GM19328 (cell line): ENCODE results near the gene CLMP.

Source experiments
- ATAC-seq: cut with Tn5 transposase; IDR thresholded peaks from one replicate; pipeline ENCODE4 v1.9.1; 2021; ENCODE audit warnings: mild to moderate bottlenecking, moderate library complexity; ENCODE audit not compliant: unreplicated experiment

CLMP gene

GRCh38 chr11:123194337-123195187, 486 bp downstream of the CLMP start:
- ATAC-seq, result no peak

DNA sequence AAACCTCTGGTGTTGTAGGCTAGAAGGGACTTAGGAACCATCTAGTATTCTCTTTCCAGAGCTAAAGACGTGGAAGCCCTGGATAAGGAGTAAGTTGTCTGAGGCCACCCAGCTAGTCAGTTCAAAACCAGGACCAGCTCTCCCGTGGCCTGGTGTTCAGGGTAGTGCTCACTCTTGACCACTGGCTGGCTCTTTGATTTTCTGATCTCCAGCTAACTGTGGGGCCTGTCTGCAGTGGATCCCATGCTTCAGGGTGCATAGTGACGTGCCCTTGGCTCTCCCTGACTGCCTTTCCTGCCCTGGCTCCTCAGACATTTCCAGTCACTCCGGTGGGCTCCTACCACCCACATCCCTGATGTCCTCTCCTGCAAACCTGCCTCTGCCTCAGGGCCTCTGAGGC, 1.3 kb downstream of the CLMP start:
- no peak for ATAC-seq

DNA sequence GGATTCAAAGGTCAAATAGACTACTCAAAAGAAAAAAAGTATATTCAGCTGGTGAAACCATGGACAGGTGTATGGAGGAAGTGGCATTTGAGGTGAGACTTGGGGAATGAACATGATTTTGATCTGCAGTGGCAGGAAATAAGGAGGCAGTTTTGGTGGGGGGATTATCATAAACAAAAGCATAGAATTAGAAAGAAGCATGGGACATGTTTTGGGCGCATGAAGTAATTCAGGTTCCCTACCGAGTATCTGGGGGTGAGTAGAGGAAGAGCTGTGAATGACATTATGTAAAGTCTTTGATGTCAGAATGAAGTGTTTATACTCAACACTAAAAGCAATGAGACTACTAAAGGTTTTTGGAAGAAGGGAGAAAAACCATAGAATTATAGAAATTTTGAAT, 3.1 kb downstream of the CLMP start:
- no peak for ATAC-seq

DNA sequence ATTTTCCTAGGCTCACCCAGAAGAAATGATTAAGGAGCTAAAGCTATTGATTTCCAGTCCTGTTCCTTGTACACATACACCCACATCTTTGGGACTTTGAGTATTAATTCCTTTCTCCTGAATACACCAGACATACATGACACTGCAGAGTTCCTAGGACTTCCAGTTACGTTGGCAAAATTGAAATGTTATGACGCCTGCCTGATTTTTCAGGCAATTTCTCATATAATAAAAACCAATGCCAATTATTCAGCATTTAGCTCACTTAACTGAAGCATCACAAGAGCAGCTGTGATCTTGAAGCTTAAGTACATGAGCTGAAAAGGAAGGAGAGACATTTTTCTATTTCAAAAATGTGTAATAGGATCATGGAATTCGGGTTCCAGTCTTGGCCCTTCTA, 4.5 kb downstream of the CLMP start:
- no peak for ATAC-seq

- no peak for ATAC-seq
These were observed 6.4 kb downstream of the CLMP start for GRCh38 chr11:123188508-123189165.

DNA sequence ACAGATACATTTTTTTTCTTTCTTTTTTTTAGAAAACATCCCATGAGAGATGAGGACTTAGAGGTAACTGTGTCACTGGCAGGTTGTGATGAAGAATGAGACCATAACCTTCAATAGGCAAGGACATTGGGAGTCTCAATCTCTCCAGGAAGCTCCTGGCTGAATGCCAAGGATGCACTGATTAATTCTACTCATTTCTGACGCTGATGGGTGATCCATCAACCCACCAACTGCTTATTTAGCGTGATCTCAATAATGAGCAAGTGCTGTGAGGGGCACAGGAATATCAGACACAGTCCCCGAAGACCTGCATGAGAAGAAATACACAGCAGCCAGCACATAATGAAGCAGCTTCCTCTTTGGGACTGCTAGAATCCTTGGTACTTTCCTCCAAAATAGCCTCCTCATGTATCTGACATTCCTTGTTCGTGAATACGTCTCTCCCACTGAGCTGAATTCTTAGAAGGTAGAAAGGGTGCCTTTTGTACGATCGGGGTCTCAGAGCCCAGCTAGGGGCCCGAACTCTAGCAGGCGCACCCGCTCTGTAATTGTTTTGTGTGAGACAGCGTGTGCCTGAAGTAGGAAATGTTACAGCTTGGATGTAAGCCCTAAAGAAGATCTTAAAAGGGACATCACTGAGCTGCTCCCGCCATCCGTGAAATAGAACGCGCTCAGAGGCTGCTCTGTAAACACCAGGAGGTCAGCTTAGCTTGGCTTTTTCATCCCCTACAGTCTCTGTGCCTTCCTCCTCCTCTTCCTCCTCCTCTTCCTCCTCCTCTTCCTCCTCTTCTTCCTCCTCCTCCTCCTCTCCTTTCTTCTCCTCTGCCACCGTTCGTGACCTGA, 7.2 kb downstream of the CLMP start:
- no peak for ATAC-seq

DNA sequence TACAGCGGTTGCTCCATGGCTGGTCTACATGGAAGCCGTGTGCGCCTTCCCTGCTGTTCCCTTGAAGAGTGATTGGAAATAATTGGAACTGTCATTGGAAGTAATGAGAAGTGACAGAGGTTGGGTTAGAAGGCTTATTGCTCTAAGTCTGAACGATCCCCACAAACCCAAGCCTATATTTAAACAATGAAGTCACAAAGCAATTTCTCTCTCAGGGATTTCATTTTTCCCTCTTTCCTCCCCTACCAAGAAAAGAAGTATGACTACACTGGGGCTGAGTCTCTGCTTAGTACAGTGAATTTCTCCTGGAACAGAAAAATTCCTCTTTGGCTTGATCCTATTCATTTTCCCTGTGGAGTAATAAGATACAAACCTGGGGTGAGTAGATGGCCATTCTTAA, 7.8 kb downstream of the CLMP start:
- ATAC-seq, result no peak

DNA sequence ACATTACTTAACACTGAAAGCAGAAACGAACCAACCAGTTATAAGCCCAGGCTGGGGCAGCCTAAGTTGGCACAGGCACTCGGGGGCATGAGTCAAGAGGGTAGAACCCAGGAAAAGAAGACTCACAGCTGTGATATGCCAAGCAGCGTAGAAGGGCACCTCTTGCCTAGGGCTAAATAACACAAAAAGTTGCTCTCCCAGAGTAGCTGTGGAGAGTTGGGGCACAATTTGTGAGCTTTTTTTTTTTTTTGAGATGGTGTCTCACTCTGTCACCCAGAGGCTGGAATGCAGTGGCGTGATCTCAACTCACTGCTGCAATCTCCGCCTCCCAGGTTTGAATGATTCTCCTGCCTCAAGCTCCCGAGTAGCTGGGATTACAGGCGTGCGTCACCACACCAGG, 8.8 kb downstream of the CLMP start:
- ATAC-seq, result no peak

GRCh38 chr11:123185326-123185725, 9.7 kb downstream of the CLMP start:
- ATAC-seq, result no peak

DNA sequence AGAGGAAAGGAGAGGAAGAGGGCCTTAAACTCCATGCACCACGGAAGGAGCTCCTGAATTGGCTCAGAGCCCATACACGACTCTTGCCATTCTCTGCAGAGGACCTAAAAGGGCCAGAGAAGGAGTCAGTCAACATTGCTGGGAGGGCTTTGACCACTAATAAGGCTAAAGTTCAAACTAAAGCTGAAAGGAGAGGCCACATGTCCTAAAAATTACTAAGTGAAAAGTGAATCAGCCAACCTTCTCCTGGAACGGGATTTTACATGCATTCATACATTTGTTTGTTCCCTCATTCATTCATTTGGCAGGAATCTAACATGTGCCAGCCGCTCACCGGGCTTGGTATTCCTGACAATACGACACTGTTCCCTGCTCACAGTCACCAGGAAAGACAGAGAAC, 10.5 kb downstream of the CLMP start:
- no peak for ATAC-seq

DNA sequence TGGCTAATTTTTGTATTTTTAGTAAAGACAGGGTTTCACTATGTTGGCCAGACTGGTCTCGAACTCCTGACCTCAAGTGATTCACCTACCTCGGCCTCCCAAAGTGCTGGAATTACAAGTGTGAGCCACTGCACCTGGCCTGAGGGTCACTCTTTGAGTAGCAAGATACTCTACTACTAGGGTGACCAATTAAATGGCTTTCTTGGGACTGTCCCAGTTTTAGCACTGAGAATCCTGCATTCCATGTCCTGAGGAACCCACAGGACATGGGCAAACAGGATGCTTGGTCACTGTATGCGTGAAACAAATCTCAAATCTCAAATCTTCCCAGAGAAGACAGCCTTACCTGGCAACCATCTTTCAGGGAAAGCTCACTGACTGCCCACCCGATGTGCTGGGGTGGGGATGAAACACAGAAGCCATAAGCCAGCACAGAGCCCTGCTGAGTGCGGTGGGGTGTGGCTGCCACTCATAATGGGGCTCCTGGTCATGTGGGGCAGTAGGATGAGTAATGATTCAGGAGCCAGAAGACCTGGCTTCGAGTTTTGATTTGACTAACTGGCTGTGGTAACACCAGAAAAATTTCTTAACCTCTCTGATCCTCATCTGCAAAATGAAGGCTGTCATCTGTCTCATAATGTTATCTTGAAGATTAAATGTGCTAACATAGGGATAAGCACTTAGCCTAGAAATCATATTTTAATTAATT, 11.5 kb downstream of the CLMP start:
- ATAC-seq, result no peak

GRCh38 chr11:123181767-123182500, 13.1 kb downstream of the CLMP start:
- ATAC-seq, result no peak

DNA sequence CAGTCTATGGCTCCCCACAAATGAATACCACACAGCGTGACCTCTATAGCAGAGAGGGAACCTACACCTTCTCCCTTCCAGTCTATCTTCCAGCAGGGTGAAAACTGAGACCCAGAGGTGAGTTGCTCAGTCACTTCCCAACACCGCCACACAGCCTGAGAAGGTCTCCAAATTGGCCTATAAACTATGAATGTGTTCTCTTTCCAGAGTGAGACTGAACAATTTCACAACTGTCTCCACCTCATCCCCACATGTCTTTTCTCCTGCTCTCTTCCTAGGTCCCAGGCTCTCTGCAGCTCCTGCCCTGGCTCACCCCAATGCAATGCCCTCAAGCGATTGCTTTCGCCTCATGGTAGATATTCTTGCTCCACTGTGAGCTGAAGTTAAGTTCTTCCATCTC, 14.0 kb downstream of the CLMP start:
- no peak for ATAC-seq

DNA sequence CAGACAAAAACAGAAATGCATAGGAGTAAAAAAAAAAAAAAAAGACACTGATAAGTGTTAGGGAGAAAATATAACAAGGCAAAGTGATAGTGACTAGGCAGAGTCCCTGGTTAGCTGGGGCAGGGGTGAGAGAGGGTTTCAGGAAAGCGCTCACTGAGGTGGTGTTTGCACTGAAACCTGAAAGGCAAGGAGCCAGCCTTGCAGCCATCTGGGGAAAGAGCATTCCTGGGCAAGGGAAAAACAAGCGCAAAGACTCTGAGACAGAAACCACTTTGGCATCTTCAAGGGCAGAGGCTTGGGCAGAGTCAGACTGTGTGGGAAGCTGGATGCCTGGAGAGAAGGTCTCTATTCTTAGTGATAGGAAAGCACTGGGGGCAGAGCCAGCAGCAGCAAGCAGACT, 14.5 kb downstream of the CLMP start:
- ATAC-seq, result no peak

DNA sequence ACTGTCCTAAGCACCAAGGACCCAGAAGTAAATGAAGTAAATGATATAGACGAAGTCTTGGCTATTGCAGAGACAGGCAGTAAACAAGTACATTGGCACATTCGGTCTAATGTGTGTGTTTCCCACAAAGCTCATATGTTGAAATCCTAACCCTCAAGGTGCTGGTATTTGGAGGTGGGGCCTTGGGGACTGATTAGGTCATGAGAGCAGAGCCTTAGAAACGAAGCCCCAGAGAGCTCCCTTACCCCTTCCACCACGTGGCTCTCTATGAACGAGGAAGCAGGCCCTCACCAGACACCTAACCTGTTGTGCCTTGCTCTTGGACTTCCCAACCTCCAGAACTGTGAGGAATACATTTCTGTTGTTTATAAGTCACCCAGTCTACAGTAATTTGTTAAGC, 14.9 kb downstream of the CLMP start:
- ATAC-seq, result no peak

- no peak for ATAC-seq
These were observed 15.5 kb downstream of the CLMP start for GRCh38 chr11:123179586-123179985.

DNA sequence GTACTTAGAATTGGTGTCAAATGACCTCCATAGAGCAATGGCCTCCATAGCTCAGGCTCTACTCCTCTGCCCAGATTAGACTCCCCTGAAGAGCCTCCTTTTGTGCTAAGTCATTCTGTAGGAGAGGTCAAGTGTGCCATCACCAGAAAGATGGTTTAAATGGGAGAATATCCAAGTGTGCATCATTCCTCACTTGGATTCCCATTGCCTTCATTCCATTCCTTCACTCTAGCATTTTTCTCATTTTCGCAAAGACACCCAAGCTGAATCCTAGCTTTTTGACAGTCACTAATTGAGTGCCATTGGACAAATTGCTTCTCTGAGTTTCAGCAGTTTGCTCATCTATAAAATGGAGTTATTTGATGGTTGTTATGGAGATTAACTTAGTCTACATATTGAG, 16.9 kb downstream of the CLMP start:
- ATAC-seq, result no peak

GRCh38 chr11:123176785-123177184, 18.3 kb downstream of the CLMP start:
- no peak for ATAC-seq

- ATAC-seq, result no peak
These were observed 20.6 kb downstream of the CLMP start for GRCh38 chr11:123174196-123175183.
